ENCODE measurements around the gene UBE2E3.
A peak's percentile ranks its signal among the peaks of the same experiment; 100 is the strongest.

UBE2E3 gene

GRCh38 chr2:180979749-180980105 lies 678 bp upstream of the UBE2E3 start:
- no peak for DNase-seq

- peak; percentile 37 for DNase-seq
These were observed 822 bp downstream of the UBE2E3 start for GRCh38 chr2:180980943-180981911.

GRCh38 chr2:180983468-180984242 lies 3.2 kb downstream of the UBE2E3 start:
- no peak for DNase-seq

GRCh38 chr2:180985771-180986395 lies 5.5 kb downstream of the UBE2E3 start:
- DNase-seq = no peak

GRCh38 chr2:180987146-180987545 lies 6.7 kb downstream of the UBE2E3 start:
- DNase-seq = no peak

- no peak for DNase-seq
These were observed 9.9 kb downstream of the UBE2E3 start for GRCh38 chr2:180990337-180990736.

GRCh38 chr2:180990794-180991193 lies 10.4 kb downstream of the UBE2E3 start:
- no peak for DNase-seq

GRCh38 chr2:180991361-180991760 lies 11.0 kb downstream of the UBE2E3 start:
- DNase-seq = no peak

GRCh38 chr2:180991820-180992219 lies 11.4 kb downstream of the UBE2E3 start:
- DNase-seq = no peak

GRCh38 chr2:180992994-180993393 lies 12.6 kb downstream of the UBE2E3 start:
- DNase-seq = no peak

- DNase-seq = no peak
These were observed 19.0 kb downstream of the UBE2E3 start for GRCh38 chr2:180999274-180999964.

GRCh38 chr2:181004647-181005325 lies 24.4 kb downstream of the UBE2E3 start:
- DNase-seq = no peak

GRCh38 chr2:181005326-181005655 lies 24.9 kb downstream of the UBE2E3 start:
- no peak for DNase-seq

- no peak for DNase-seq
These were observed 25.4 kb downstream of the UBE2E3 start for GRCh38 chr2:181005809-181006208.

- DNase-seq = no peak
These were observed 26.9 kb downstream of the UBE2E3 start for GRCh38 chr2:181007086-181007837.

GRCh38 chr2:181008407-181008806 lies 28.0 kb downstream of the UBE2E3 start:
- no peak for DNase-seq

GRCh38 chr2:181021199-181021789 lies 40.9 kb downstream of the UBE2E3 start:
- DNase-seq = no peak

- no peak for DNase-seq
These were observed 42.2 kb downstream of the UBE2E3 start for GRCh38 chr2:181022652-181023051.

GRCh38 chr2:181025004-181025403 lies 44.6 kb downstream of the UBE2E3 start:
- no peak for DNase-seq

- DNase-seq = no peak
These were observed 56.0 kb downstream of the UBE2E3 start for GRCh38 chr2:181036445-181036844.

All from stimulated activated CD8-positive, alpha-beta memory T cell treated with anti-CD3 and anti-CD28 coated beads, Interleukin-4, amount 100 ng/mL, for 48 hours (primary cell).